Measurements from ENCODE around the gene NBPF6.
"Not testable (repeated sequence)": the region's sequence is repeated elsewhere in the genome, so short reads cannot be mapped to it uniquely, and the experiment has no call there.

The NBPF6 gene, protein sequence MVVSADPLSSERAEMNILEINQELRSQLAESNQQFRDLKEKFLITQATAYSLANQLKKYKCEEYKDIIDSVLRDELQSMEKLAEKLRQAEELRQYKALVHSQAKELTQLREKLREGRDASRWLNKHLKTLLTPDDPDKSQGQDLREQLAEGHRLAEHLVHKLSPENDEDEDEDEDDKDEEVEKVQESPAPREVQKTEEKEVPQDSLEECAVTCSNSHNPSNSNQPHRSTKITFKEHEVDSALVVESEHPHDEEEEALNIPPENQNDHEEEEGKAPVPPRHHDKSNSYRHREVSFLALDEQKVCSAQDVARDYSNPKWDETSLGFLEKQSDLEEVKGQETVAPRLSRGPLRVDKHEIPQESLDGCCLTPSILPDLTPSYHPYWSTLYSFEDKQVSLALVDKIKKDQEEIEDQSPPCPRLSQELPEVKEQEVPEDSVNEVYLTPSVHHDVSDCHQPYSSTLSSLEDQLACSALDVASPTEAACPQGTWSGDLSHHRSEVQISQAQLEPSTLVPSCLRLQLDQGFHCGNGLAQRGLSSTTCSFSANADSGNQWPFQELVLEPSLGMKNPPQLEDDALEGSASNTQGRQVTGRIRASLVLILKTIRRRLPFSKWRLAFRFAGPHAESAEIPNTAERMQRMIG

GRCh38 chr1:108450043-108450442, at the start of gene NBPF6:
Gene NBPF6, plus strand, starts transcription at chr1:108450343. Its CDS starts 259 bp downstream, at chr1:108450602.
- not testable (repeated sequence) for DNase-seq

DNA sequence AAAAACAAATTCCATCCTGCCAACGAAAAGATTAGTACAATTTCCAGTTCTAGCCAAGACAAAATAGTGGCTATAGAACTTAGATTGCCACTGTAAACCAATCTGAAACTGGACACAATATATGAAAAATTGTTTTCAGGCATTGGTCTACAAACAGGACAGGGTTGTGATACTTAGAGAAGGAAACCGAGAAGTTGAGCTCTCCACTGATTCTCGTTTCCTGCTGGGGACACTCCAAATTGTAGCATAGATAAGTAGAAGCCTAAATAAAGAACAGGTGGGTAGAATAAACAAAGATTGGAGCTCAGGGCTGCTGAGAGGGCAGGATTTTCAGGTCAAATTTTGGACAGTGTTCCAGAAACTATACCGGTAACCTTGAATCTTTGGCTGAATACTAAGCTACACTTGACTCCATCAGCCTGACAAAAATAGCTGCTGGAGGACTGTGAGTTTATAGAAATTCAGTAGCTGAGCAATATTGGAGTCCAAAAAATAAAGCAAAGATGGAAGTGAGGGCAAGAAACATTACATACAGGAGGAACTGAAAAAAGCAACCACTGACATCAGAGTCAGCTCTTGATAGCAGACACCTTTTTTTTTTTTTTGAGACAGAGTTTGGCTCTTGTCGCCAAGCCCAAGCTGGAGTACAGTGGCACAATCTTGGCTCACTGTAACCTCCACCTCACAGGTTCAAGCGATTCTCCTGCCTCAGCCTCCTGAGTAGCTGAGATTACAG, 38.9 kb upstream of the NBPF6 start:
- DNase-seq = not testable (repeated sequence)

DNA sequence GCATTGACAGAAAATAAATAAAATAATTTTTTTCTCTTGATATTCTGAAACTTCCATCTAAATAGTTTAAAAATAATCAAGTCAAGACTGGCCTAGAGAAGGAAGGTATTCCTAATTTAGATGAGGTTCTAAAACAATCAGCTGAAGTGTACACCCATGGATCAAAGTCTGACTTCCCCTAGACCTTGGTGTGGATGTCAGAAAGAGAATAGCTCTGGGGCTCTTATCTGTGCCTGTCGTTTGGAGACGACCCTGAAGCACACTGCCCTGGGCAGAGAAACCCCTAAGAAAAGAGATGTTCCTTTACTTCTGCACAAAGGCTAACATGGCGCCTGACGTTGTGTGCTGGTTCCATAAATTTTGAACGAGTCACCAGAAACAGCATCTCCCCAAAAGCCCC, 30.0 kb upstream of the NBPF6 start:
- not testable (repeated sequence) for DNase-seq

DNA sequence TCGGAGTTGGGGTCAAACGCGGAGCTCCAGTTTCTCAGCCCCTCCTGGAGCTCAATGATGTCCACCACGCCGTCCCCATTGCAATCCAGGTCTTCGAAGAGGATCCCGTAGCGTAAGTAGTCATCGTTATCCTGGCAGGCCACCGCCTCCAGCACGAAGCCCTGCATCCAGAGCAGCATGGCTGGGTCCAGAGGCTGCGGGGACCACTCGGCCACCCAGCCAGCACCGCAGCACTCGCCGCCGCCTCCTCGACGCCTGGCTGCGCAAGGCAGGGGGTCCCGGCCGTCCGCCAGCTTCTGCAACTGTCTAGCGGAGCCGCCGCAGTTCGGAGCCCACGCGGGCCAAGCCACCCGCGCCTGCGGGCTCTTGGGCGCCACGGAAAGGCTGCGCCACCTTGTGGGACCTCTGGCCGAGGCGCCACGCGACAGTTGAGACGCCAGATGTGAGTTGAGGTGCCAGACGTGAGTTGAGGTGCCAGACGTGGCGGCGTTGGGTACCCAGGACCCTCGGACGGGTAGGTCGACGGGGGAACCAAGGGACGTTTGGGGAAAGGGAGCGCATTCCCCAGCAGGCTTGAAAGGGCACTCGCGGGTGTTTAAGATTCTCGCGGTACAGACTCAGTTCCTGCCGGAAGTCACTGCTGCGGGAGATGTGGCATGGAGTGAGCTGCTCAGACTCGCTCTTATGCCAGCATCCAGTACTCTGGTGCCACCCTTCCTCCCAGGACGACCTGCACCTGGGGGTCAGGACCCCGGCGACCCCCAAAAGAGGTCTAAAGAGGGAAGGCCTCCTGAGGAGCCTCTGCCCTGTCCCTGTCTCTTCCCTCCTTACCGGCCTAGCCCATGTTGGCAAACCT, 28.9 kb upstream of the NBPF6 start:
- DNase-seq = not testable (repeated sequence)

- not testable (repeated sequence) for DNase-seq
Measured at GRCh38 chr1:108426877-108427276, 23.3 kb upstream of the NBPF6 start.

- not testable (repeated sequence) for DNase-seq
Measured at GRCh38 chr1:108432002-108432401, 18.1 kb upstream of the NBPF6 start.

- not testable (repeated sequence) for DNase-seq
Measured at GRCh38 chr1:108433404-108433803, 16.7 kb upstream of the NBPF6 start.

- not testable (repeated sequence) for DNase-seq
Measured at GRCh38 chr1:108438536-108438935, 11.6 kb upstream of the NBPF6 start.

DNA sequence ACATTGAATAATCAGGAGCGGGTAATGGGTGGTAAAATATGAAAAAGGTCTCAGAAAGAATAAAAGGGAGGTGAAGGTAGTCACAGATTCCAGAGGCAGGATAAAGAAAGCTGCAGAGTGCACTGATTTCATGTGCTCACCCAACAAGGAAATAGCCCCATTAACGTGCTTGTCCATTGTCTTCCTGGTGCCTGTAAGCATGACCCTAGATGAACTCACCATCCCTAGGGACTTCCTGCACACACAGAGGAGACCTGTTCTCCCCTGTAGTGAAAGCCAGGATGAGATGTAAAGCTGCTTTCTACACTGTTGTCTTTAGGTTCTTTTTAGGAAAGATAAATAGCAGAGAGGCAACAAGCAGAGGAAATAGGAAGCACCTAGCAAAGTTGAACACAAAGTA, 4.4 kb downstream of the NBPF6 start:
- not testable (repeated sequence) for DNase-seq

DNA sequence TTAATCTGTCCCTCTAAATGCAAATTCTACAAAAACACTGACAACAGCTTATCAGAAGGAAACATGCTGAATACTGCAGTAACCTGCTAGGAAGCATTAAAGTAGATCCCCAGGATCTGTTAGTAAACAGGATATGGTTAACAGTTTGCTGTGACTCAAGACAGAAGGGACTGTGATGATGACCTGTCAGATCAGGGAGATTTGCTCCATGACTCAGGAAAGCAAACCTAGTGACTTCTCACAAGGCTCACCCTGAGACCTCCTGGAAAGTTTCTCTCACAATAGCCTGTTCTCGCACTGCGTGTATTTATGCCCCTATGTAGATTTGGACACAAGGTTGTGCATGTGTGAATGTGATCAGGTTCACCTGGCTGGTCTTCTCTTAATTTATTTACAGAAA, 8.5 kb downstream of the NBPF6 start:
- DNase-seq = not testable (repeated sequence)

DNA sequence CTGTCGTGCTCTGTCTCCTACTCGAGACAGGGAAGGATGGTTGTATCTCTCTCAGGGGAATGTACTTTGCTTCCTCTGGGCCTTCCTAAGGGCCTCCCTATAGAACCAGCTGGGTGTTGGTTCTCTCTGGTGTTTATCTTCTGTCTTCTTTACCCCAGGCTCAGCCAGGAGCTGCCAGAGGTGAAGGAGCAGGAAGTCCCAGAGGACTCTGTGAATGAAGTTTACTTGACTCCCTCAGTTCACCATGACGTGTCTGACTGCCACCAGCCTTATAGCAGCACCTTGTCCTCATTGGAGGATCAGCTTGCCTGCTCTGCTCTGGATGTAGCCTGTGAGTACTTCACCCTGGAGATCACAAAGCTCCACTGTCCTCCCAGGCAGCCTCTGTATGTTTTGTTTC, 11.6 kb downstream of the NBPF6 start:
- not testable (repeated sequence) for DNase-seq

GRCh38 chr1:108463962-108464361, 13.8 kb downstream of the NBPF6 start:
- not testable (repeated sequence) for DNase-seq

DNA sequence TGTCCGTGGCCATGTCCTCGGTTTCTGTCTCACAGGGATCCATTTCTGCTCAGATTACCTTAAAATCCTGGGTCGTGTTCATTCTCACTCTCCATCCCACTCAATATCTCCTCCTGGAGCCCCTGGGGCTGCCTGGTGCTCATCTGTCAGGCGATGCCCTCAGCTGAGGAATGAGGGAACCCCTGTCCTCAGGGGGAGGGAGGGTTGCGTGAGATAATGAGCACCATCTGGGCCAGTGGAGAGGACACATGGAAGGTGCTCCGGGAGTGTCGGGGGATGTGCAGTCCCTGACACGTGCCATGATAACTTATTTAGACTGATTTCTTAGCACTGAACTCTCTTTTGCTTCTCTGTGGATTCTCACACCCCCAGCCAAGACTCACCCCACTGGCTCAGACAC, 16.0 kb downstream of the NBPF6 start:
- not testable (repeated sequence) for DNase-seq

GRCh38 chr1:108467155-108467554, 17.0 kb downstream of the NBPF6 start:
- not testable (repeated sequence) for DNase-seq

GRCh38 chr1:108470750-108471149, 20.6 kb downstream of the NBPF6 start:
- DNase-seq = not testable (repeated sequence)

- not testable (repeated sequence) for DNase-seq
Measured at GRCh38 chr1:108474516-108474915, 24.4 kb downstream of the NBPF6 start.

GRCh38 chr1:108478429-108479015, 28.4 kb downstream of the NBPF6 start:
- no peak for DNase-seq

DNA sequence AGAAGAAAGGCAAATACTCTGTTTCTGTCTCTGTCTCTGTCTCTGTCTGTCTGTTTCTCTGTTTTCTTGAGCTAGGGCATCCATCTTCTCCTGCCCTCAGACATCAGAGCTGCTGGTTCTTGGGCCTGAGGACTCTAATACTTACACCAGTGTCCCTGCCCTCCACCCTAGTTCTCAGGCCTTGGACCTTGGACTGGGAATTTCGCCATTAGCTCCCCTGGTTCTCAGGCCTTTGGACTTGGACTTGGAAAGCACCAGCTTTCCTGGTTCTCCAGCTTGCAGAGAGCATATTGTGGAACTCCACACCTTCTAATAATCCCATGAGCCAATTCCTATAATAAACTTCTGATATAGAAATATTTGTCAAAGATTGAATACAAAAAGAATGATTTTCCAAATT, 32.6 kb downstream of the NBPF6 start:
- DNase-seq = no peak

DNA sequence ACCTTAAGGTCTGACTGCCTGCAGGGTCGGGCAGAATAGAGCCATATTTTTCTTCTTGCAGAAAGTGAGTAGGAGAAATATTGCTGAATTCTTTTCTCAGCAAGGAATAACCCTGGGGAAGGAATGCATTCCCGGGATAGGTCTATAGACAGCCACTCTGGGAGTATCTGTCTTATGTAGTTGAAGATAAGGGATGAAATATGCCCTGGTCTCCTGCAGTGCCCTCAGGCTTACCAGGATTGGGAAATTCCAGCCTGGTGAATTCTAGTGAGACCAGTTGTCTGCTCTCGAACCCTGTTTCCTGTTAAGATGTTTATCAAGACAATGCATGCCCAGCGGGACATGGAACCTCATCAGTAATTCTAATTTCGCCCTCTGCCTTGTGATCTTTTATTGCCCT, 35.8 kb downstream of the NBPF6 start:
- DNase-seq = not testable (repeated sequence)

DNA sequence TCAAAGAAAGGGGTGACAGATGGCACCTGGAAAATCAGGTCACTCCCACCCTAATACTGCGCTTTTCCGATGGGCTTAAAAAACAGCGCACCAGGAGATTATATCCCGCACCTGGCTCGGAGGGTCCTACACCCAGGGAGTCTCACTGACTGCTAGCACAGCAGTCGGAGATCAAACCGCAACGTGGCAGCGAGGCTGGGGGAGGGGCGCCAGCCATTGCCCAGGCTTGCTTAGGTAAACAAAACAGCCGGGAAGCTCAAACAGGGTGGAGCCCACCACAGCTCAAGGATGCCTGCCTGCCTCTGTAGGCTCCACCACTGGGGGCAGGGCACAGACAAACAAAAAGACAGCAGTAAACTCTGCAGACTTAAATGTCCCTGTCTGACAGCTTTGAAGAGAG, 36.6 kb downstream of the NBPF6 start:
- DNase-seq = not testable (repeated sequence)

DNA sequence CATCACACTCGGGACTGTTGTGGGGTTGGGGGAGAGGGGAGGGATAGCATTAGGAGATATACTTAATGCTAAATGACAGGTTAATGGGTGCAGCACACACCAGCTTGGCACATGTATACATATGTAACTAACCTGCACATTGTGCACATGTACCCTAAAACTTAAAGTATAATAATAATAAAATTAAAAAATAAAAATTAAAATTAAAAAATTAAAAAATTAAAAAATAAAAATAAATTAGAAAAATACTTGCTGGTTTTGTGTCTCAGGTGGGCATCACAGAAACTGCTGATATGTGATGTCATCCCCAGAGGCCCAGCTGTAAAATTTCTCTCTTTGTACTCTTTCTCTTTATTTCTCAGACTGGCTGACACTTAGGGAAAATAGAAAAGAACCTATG, 44.9 kb downstream of the NBPF6 start:
- DNase-seq = not testable (repeated sequence)

- not testable (repeated sequence) for DNase-seq
Measured at GRCh38 chr1:108496856-108497255, 46.7 kb downstream of the NBPF6 start.
